HG02938 (cell line): ENCODE results near the gene AP3D1.
A peak's percentile ranks its signal among the peaks of the same experiment; 100 is the strongest.
"Not testable (repeated sequence)": the region's sequence is repeated elsewhere in the genome, so short reads cannot be mapped to it uniquely, and the experiment has no call there.

Experiments
- ATAC-seq: cut with Tn5 transposase; IDR thresholded peaks from one replicate; pipeline ENCODE4 v1.9.1; 2021; ENCODE audit warnings: mild to moderate bottlenecking, moderate library complexity; ENCODE audit not compliant: unreplicated experiment

Gene AP3D1

GRCh38 chr19:2091926-2092525, 59.3 kb downstream of the AP3D1 start:
- not testable (repeated sequence) for ATAC-seq

- no peak for ATAC-seq
Observed at GRCh38 chr19:2089727-2090053, 61.7 kb downstream of the AP3D1 start.

- ATAC-seq: no peak
Observed at GRCh38 chr19:2089001-2089711, 62.2 kb downstream of the AP3D1 start.

- no peak for ATAC-seq
Observed at GRCh38 chr19:2087621-2088100, 63.7 kb downstream of the AP3D1 start.

GRCh38 chr19:2086695-2087620, 64.4 kb downstream of the AP3D1 start:
- ATAC-seq: not testable (repeated sequence)

GRCh38 chr19:2084993-2085720, 66.2 kb downstream of the AP3D1 start:
- ATAC-seq: peak; percentile 37

- no peak for ATAC-seq
Observed at GRCh38 chr19:2083174-2083854, 68.1 kb downstream of the AP3D1 start.

GRCh38 chr19:2081873-2082810, 69.2 kb downstream of the AP3D1 start:
- ATAC-seq: no peak

- ATAC-seq: no peak
Observed at GRCh38 chr19:2080336-2080988, 70.9 kb downstream of the AP3D1 start.

- no peak for ATAC-seq
Observed at GRCh38 chr19:2079865-2080301, 71.5 kb downstream of the AP3D1 start.

- ATAC-seq: no peak
Observed at GRCh38 chr19:2079076-2079864, 72.1 kb downstream of the AP3D1 start.

GRCh38 chr19:2077833-2078619, 73.3 kb downstream of the AP3D1 start:
- no peak for ATAC-seq

- ATAC-seq: no peak
Observed at GRCh38 chr19:2077398-2077797, 74.0 kb downstream of the AP3D1 start.

- no peak for ATAC-seq
Observed at GRCh38 chr19:2076526-2076944, 74.8 kb downstream of the AP3D1 start.

- no peak for ATAC-seq
Observed at GRCh38 chr19:2072757-2073551, 78.4 kb downstream of the AP3D1 start.

- no peak for ATAC-seq
Observed at GRCh38 chr19:2070986-2071673, 80.2 kb downstream of the AP3D1 start.
